KMS-11 (cell line): Measurements from ENCODE around the gene TMPRSS6.
A peak's percentile ranks its signal among the peaks of the same experiment; 100 is the strongest.

Experiments used
- H2AFZ ChIP-seq: fragments of 200-600 bp; sonication (generic); 2 replicates; pipeline ENCODE4 v1.6.1; 2016; ENCODE audit warnings: antibody characterized with exemption, mixed run types, low read depth
- H3K27ac ChIP-seq: fragments of 200-600 bp; sonication (generic); 2 replicates; pipeline ENCODE4 v1.6.1; 2016; ENCODE audit warnings: mild to moderate bottlenecking, mixed run types
- H3K27me3 ChIP-seq: fragments of 200-600 bp; sonication (generic); 2 replicates; pipeline ENCODE4 v1.6.1; 2017; ENCODE audit warnings: mild to moderate bottlenecking, low read depth, mixed run types, moderate library complexity; ENCODE audit not compliant: insufficient read depth
- H3K36me3 ChIP-seq: fragments of 200-600 bp; sonication (generic); 2 replicates; pipeline ENCODE4 v1.6.1; 2017; ENCODE audit warnings: mild to moderate bottlenecking, mixed run types; ENCODE audit not compliant: insufficient read depth
- H3K4me1 ChIP-seq: fragments of 200-600 bp; sonication (generic); 2 replicates; pipeline ENCODE4 v1.6.1; 2016; ENCODE audit warnings: mild to moderate bottlenecking, low read depth, mixed run types; ENCODE audit not compliant: poor library complexity, severe bottlenecking
- H3K4me2 ChIP-seq: fragments of 200-600 bp; sonication (generic); 2 replicates; pipeline ENCODE4 v1.7.0; 2016; ENCODE audit warnings: mild to moderate bottlenecking, mixed run types
- H3K4me3 ChIP-seq: fragments of 200-600 bp; sonication (generic); IDR thresholded peaks from 2 replicates; pipeline ENCODE4 v1.6.1; 2017; ENCODE audit warnings: low read depth, low read length, mixed read lengths; ENCODE audit not compliant: insufficient read depth
- H3K79me2 ChIP-seq: fragments of 200-600 bp; sonication (generic); 2 replicates; pipeline ENCODE4 v1.6.1; 2016; ENCODE audit warnings: low read depth, mixed run types; ENCODE audit not compliant: insufficient read depth
- H3K9ac ChIP-seq: fragments of 200-600 bp; sonication (generic); 2 replicates; pipeline ENCODE4 v1.6.1; 2016; ENCODE audit warnings: mild to moderate bottlenecking, mixed run types
- H4K20me1 ChIP-seq: fragments of 200-600 bp; sonication (generic); 2 replicates; pipeline ENCODE4 v1.6.1; 2016; ENCODE audit warnings: mild to moderate bottlenecking, mixed run types; ENCODE audit not compliant: insufficient read depth
- CTCF ChIP-seq: fragments of 200-600 bp; sonication (generic); conservative IDR thresholded peaks from 2 replicates; pipeline ENCODE4 v1.6.1; 2017; ENCODE audit warnings: low read depth, mild to moderate bottlenecking, antibody characterized with exemption, low read length, moderate library complexity, mixed read lengths

Gene TMPRSS6

DNA sequence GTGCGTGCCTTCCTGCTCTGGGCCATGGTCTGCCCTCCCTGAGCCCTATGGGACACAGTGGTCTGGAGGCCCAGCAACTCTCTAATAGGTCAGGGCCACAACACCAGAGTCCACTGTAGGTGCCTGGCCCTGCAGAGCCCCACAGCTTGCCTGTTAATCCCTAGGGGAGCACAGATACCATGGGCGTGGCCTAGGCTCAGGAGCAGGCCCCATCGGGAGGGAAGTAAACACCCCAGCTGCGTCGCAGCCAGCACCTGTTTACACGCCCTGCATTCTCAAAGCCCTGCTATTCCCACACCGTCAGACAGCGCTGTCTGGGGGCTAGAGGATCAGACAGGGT, 55.5 kb downstream of the TMPRSS6 start:
- TF ChIP-seq CTCF = no peak
- Histone ChIP-seq H3K36me3 (no peaks in the 10 kb centered on the region), H3K79me2 (no peaks in the 10 kb centered on the region), H3K4me1 (no peaks in the 10 kb centered on the region), H4K20me1 (no peaks in the 10 kb centered on the region), H3K4me3 (no peak overlapping the region), H3K9ac (no peak overlapping the region), H3K27me3 (no peaks in the 10 kb centered on the region), H3K4me2 (no peak overlapping the region), H3K27ac (no peak overlapping the region), H2AFZ (no peak overlapping the region)

DNA sequence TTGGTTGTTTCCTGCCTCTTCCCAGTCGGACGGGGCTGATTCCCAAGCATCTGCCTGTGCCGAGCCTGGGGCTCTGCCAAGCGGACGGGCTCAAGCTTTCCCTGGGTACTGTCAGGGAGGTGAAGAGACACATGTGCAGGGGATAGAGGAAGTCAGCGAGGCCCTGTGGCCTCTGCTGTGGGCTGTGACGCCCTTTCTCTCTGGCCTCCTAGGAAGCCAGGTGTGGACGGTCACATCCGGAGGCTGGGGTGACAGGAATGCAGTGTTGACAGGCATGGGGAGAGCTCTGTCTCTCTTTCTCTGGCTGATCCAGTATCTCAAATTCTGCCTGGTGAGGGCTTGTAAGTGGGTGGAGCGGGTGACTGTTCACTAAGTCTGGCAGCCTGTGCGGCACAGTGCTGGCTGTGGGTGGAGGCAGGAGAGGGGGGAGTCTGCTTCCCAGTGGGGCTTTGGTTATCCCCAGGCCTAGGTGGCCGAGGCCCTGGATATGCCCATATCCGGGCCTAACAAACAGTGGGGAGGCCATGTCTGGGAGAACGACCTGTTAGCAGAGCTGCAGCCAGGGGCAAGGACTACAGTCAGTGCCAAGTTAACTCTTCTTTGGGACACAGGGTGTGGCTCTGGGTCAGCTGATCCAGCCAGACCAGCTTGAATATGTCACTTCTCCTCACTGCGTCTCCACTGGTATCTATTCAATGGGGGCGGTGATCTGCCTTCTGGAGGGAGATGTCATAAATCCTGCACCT, 56.0 kb downstream of the TMPRSS6 start:
- Histone ChIP-seq H3K4me3 (no peak overlapping the region), H4K20me1 (no peaks in the 10 kb centered on the region), H3K27ac (no peak overlapping the region), H3K79me2 (no peaks in the 10 kb centered on the region), H3K36me3 (no peaks in the 10 kb centered on the region), H3K4me1 (no peaks in the 10 kb centered on the region), H2AFZ (no peak overlapping the region), H3K9ac (no peak overlapping the region), H3K27me3 (no peaks in the 10 kb centered on the region), H3K4me2 (no peak overlapping the region)
- TF ChIP-seq CTCF = no peak

GRCh38 chr22:37052386-37053309, 56.9 kb downstream of the TMPRSS6 start:
- no peaks in the 10 kb centered on the region for H3K36me3 ChIP-seq
- H3K9ac ChIP-seq = 0 out of 2 replicates have a peak overlapping the region, but pooled peaks have one; percentile 15
- no peaks in the 10 kb centered on the region for H4K20me1 ChIP-seq
- H2AFZ ChIP-seq = no peak overlapping the region
- no peaks in the 10 kb centered on the region for H3K4me1 ChIP-seq
- TF ChIP-seq CTCF = no peak
- no peak overlapping the region for H3K27ac ChIP-seq
- H3K79me2 ChIP-seq = no peaks in the 10 kb centered on the region
- H3K4me2 ChIP-seq = peak overlapping the region; percentile 39; the same call in 1 of the 2 replicates
- H3K4me3 ChIP-seq = no peak overlapping the region
- H3K27me3 ChIP-seq = no peaks in the 10 kb centered on the region

- no peaks in the 10 kb centered on the region for H4K20me1 ChIP-seq
- no peak within 1 kb of the TSS for H3K4me3 ChIP-seq
- no peaks in the 10 kb centered on the region for H3K4me1 ChIP-seq
- no peaks in the 10 kb centered on the region for H3K79me2 ChIP-seq
- H3K4me2 ChIP-seq = peak within 1 kb of the TSS; percentile 39; the same call in 1 of the 2 replicates
- H2AFZ ChIP-seq = peak within 1 kb of the TSS; percentile 49
- H3K36me3 ChIP-seq = no peaks in the 10 kb centered on the region
- H3K27ac ChIP-seq = no peak within 1 kb of the TSS
- no peak for TF ChIP-seq CTCF
- H3K27me3 ChIP-seq = no peaks in the 10 kb centered on the region
- H3K9ac ChIP-seq = peak within 1 kb of the TSS; percentile 15; the same call in 1 of the 2 replicates
These were observed 57.8 kb downstream of the TMPRSS6 start, which contains the start of gene KCTD17 for GRCh38 chr22:37051391-37052385. Gene KCTD17, plus strand, starts transcription at chr22:37051742. Its CDS starts 19 bp downstream, at chr22:37051761.
